ENCODE measurements around the gene SRRM4.

SRRM4 gene

DNA sequence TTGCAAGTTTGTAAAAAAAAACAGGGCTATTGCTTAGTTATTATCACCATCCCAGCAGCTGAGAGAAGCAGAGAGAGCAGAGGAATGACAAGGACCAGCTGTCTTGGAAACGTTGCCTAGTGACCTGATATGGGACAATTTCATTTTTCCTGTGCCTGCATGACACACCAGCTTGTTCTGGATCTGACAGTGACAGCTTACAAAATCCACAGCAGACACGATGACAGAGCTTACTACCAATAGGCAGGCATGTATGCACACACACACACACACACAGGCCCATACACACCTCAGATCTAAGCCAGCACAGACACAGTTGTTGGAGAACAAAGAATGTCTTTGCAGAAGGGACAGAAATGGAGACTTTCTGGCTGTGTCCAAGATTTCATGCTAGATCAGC, 222.8 kb downstream of the SRRM4 start:
- ATAC-seq = no peak

DNA sequence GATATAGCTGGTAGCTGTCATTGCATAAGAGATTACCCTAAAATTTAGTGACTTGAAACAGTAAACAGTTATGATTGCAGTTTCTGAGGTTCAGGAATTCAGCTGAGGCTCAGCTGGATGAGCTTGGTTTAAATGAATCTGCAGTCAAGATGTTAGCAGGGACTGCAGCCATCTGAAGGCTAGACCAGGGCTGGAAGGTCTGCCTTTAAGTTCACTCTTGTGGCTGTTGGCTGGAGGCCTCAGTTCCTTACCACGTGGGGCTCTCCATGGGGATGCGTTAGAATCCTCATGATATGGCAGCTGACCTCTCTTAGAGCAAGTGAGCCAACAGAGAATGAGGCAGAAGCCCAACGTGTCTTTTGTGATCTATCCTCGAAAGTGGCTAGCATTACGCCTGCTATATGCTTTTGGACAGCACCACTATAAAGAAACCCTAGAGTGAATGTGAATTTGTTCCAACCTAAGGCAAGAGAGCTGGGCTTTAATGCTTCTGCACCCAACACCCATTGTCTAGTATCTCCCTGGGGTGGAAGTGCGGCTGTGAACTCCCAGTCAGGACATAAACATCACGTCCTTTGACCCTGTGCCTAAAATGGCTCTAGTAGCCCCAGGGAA, 223.4 kb downstream of the SRRM4 start:
- no peak for ATAC-seq
- peaks cover 3% of the 10 kb centered on the region for H3K9me3 Mint-ChIP-seq

More for the DNA sequence above, 222.8 kb downstream of the SRRM4 start:
- H3K27me3 Mint-ChIP-seq = peaks cover 11% of the 10 kb centered on the region
- H3K27ac Mint-ChIP-seq = no peak overlapping the region
- no peaks in the 10 kb centered on the region for H3K4me1 Mint-ChIP-seq
- H3K9me3 Mint-ChIP-seq = no peaks in the 10 kb centered on the region
- H3K36me3 Mint-ChIP-seq = no peaks in the 10 kb centered on the region
- no peak overlapping the region for H3K4me3 Mint-ChIP-seq

GRCh38 chr12:119206348-119207062, 225.2 kb downstream of the SRRM4 start:
- Mint-ChIP-seq H3K27me3 (peaks cover 11% of the 10 kb centered on the region), H3K4me3 (no peak overlapping the region), H3K36me3 (no peaks in the 10 kb centered on the region), H3K27ac (no peak overlapping the region), H3K4me1 (no peaks in the 10 kb centered on the region), H3K9me3 (peaks cover 8% of the 10 kb centered on the region)
- no peak for ATAC-seq

More for the DNA sequence above, 223.4 kb downstream of the SRRM4 start:
- H3K36me3 Mint-ChIP-seq = no peaks in the 10 kb centered on the region
- no peak overlapping the region for H3K4me3 Mint-ChIP-seq
- no peaks in the 10 kb centered on the region for H3K4me1 Mint-ChIP-seq
- H3K27ac Mint-ChIP-seq = no peak overlapping the region
- H3K27me3 Mint-ChIP-seq = peaks cover 11% of the 10 kb centered on the region

- no peaks in the 10 kb centered on the region for H3K4me1 Mint-ChIP-seq
Observed at GRCh38 chr12:119207063-119207560, 225.8 kb downstream of the SRRM4 start.

GRCh38 chr12:119208626-119209061, 227.3 kb downstream of the SRRM4 start:
- no peak overlapping the region for H3K4me3 Mint-ChIP-seq
- H3K27me3 Mint-ChIP-seq = no peaks in the 10 kb centered on the region
- H3K36me3 Mint-ChIP-seq = no peaks in the 10 kb centered on the region
- no peak overlapping the region for H3K27ac Mint-ChIP-seq
- ATAC-seq = no peak
- no peaks in the 10 kb centered on the region for H3K4me1 Mint-ChIP-seq
- H3K9me3 Mint-ChIP-seq = peaks cover 8% of the 10 kb centered on the region

More at GRCh38 chr12:119207063-119207560, 225.8 kb downstream of the SRRM4 start:
- Mint-ChIP-seq H3K9me3 (peaks cover 8% of the 10 kb centered on the region), H3K27ac (no peak overlapping the region), H3K27me3 (peaks cover 11% of the 10 kb centered on the region), H3K4me3 (no peak overlapping the region), H3K36me3 (no peaks in the 10 kb centered on the region)
- no peak for ATAC-seq

DNA sequence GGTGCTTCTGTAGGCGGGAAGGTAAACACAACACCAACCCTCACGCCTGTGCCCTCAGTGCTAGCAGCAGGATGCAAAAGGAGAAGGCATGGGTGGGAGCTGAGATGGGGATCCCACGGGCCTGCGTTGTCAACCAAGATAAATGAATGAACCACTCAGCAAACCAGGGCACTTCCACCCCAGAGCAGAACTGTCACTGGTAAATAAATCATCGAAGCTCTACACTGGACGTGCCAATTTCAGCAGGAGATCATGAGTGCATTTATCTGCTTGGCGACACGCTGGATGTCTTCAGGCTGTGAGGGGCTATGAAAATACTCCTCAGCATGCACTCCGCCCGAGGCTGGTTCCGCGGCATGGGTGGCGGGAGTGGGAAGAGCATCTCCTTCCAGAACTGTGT, 230.5 kb downstream of the SRRM4 start:
- no peak overlapping the region for H3K27ac Mint-ChIP-seq
- H3K36me3 Mint-ChIP-seq = no peaks in the 10 kb centered on the region
- H3K27me3 Mint-ChIP-seq = no peaks in the 10 kb centered on the region
- H3K4me1 Mint-ChIP-seq = no peaks in the 10 kb centered on the region
- peaks cover 8% of the 10 kb centered on the region for H3K9me3 Mint-ChIP-seq
- no peak for ATAC-seq
- no peak overlapping the region for H3K4me3 Mint-ChIP-seq
